GM12878 (cell line): Measurements from ENCODE around the gene KRTAP5-6. TPM values are rescaled to one million over a fixed set of nuclear protein-coding genes. Genes with fewer than 3 reads are reported as not detected.

Experiments
- ATAC-seq: fragments of 200-7000 bp; cut with Tn5 transposase; 3 replicates; pipeline ENCODE4 v1.9.1; 2020; ENCODE audit warnings: mild to moderate bottlenecking, moderate library complexity
- BruUV-seq: library from RNA; stranded (reverse); fragments of 400-500 nt; replicated peaks from 2 replicates; lab custom pipeline; 2021; lab: Mats Ljungman, UMichigan
- CTCF ChIA-PET: fragments of 300-600 bp; sonication (Branson Sonifier 250); formaldehyde crosslinking; extraction: SDS; loops from one replicate; lab custom pipeline; 2021; ENCODE audit warnings: inconsistent platforms; lab: Yijun Ruan, JAX
- POLR2A ChIA-PET: fragments of 350-600 bp; formaldehyde crosslinking; extraction: SDS; loops from one replicate; lab custom pipeline; 2021; ENCODE audit warnings: inconsistent platforms; lab: Charles Lee
- RAD21 ChIA-PET: fragments of 300-600 bp; sonication (Branson Sonifier 250); formaldehyde crosslinking; loops from one replicate; lab custom pipeline; 2023; ENCODE audit warnings: antibody characterized with exemption; ENCODE audit not compliant: unreplicated experiment; lab: Charles Lee
- SMC1A ChIA-PET: fragments of 300-600 bp; sonication (Branson Sonifier 250); formaldehyde crosslinking; loops from one replicate; lab custom pipeline; 2023; ENCODE audit not compliant: unreplicated experiment, uncharacterized antibody; lab: Charles Lee
- DNase-seq: peaks from one replicate; pipeline ENCODE4 v3.0.0-alpha.2; 2011; ENCODE audit warnings: low read depth, low spot score
- FAIRE-seq: peaks from 3 replicates; lab custom pipeline; 2011; peaks lifted over from hg19 to GRCh38; lab: Jason Lieb, UNC
- H2AFZ ChIP-seq: 2 replicates; pipeline ENCODE4 v1.6.0; 2011; ENCODE audit warnings: low read depth, low read length, control low read depth; ENCODE audit not compliant: control insufficient read depth
- H3K27ac ChIP-seq: 2 replicates; pipeline ENCODE4 v1.5.1; 2011; ENCODE audit warnings: control low read depth; ENCODE audit not compliant: control insufficient read depth, insufficient read depth
- H3K27me3 ChIP-seq, 2 experiments: replicated peaks in 1 of 2; 2 replicates each; pipeline versions ENCODE4 v1.6.0 to v1.6.1; 2011; ENCODE audit warnings: low read length in 1 of 2; ENCODE audit not compliant: control insufficient read depth in 2 of 2, insufficient read depth in 2 of 2
- H3K36me3 ChIP-seq, 2 experiments: 2 replicates each; pipeline ENCODE4 v1.5.1; 2011; ENCODE audit warnings: low read length in 1 of 2; ENCODE audit not compliant: control insufficient read depth in 2 of 2, insufficient read depth in 2 of 2
- H3K4me1 ChIP-seq: 2 replicates; pipeline ENCODE4 v1.6.1; 2011; ENCODE audit warnings: mild to moderate bottlenecking, low read length, moderate library complexity, mixed read lengths; ENCODE audit not compliant: control insufficient read depth, insufficient read depth
- H3K4me2 ChIP-seq: 2 replicates; pipeline ENCODE4 v1.6.0; 2011; ENCODE audit warnings: control low read depth; ENCODE audit not compliant: control insufficient read depth, insufficient read depth
- H3K4me3 ChIP-seq: fragments of 200-600 bp; sonication (generic); 2 replicates; pipeline ENCODE4 v1.5.1; 2016
- H3K79me2 ChIP-seq: 2 replicates; pipeline ENCODE4 v1.6.0; 2011; ENCODE audit warnings: low read length; ENCODE audit not compliant: control insufficient read depth, insufficient read depth
- H3K9ac ChIP-seq: 2 replicates; pipeline ENCODE4 v1.8.0; 2011; ENCODE audit warnings: low read length, control low read depth, mixed read lengths; ENCODE audit not compliant: control insufficient read depth, insufficient read depth
- H3K9me3 ChIP-seq: replicated peaks from 3 replicates; pipeline ENCODE4 v1.5.1; 2011; ENCODE audit warnings: mild to moderate bottlenecking, low read length; ENCODE audit not compliant: control insufficient read depth, insufficient read depth
- H4K20me1 ChIP-seq: 2 replicates; pipeline ENCODE4 v1.6.0; 2011; ENCODE audit not compliant: control insufficient read depth, insufficient read depth
- ZBTB11 ChIP-seq: fragments of 450-650 bp; formaldehyde crosslinking; IDR thresholded peaks from 2 replicates; pipeline ENCODE4 v1.5.0; 2022; ENCODE audit warnings: mild to moderate bottlenecking, missing genetic modification characterization
- ZBTB33 ChIP-seq: fragments of 450-650 bp; IDR thresholded peaks from 2 replicates; pipeline ENCODE4 v1.6.1; 2017; ENCODE audit warnings: mild to moderate bottlenecking
- WGBS: methylation state at CpG from one replicate; pipeline ENCODE4 v1.1.6; 2016; ENCODE audit warnings: low lambda C conversion rate; ENCODE audit not compliant: insufficient replicate concordance, insufficient coverage; ENCODE audit errors: missing lambda C conversion rate; 5-methylcytosine and 5-hydroxymethylcytosine counted together
- in situ Hi-C: fragments of 300-500 bp; cut with MboI; formaldehyde crosslinking; loops from 9 replicates; pipeline ENCODE4 v1.14.3; 2018; ENCODE audit warnings: mixed read lengths
- intact Hi-C: fragments of 100-400 bp; cut with micrococcal nuclease; formaldehyde crosslinking; loops from one replicate; pipeline ENCODE4 v1.14.2; 2022; ENCODE audit not compliant: unreplicated experiment
- polyA plus RNA-seq, 11 experiments: library from polyadenylated mRNA; depleted of rRNA in 4 of 11; unstranded in 6 of 11; stranded (reverse) in 5 of 11; fragments of >200 nt; fragmentation: Nextera tagmentation in 4 of 11; fragmentation: Illumina TruSeq in 1 of 11; extraction: Ambion mirVana in 4 of 11; extraction: Trizol in 1 of 11; gene quantifications; 1 replicate in 1 of 11; 2 replicates in 10 of 11; pipeline versions ENCODE4 v1.2.1 to v1.2.3, GENCODE V29; 2011 to 2016; ENCODE audit warnings: inconsistent platforms in 2 of 11, missing spikeins in 2 of 11, low read depth in 1 of 11
- total RNA-seq, 4 experiments: library from RNA; depleted of rRNA in 3 of 4; stranded (reverse); fragments of >200 nt in 3 of 4; fragmentation: Illumina TruSeq in 1 of 4; extraction: Trizol in 1 of 4; gene quantifications; 2 replicates each; pipeline versions ENCODE4 v1.2.1 to v1.2.3, GENCODE V29; 2013 to 2021
- TF ChIP-seq, protein P1 (sequence below): IDR thresholded peaks from 2 replicates; pipeline ENCODE4 v1.6.1; 2011; ENCODE audit warnings: borderline replicate concordance, low read depth, mild to moderate bottlenecking, moderate library complexity, mixed read lengths, low read length; ENCODE audit not compliant: insufficient read depth; ENCODE audit errors: extremely low read length

KRTAP5-6 gene
- total and polyA plus RNA-seq, 10 of the 15 experiments (the other 5 are each of a cell fraction or from before 2014, with no cell fraction given): not detected

DNA sequence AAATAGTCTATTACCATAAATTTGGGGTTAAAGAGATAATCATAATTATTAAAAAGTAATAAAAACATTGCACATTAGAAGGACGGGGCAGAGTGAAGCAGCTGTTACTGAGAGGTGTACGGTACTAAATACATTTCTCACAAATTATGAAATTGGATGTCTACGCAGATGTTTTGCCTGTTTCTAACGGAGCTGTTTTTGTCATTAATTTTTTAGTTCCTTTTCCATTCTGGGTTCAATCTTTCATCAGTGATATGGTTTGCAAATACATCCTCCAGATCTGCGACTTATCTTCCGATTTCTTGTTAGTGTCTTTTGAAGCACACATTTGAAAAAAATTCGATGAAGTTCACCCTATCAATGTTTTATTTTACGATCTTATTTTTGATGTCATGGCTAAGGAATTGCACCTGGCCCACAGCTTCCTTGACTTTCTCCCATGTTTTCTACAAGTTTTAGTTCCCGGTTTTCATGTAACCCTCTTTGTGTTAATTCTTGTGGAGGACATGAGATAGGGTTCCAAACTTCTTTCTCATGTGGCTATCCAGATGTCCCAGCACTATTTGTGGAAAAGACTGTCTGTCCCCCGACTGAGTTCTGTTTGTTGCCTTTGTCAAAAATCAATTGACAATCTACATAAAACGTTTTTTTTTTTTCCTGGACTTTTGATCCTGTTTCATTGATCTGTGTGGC is 21.3 kb upstream of the KRTAP5-6 start:
- ChIA-PET CTCF (interaction anchor here (1.0 to 1.4 kb wide), 4 partner anchors 16 to 157 kb away, joined by 3 to 7 read pairs (median 4); no protein-coding TSS in a partner anchor), RAD21 (interaction anchor here (1.3 kb wide), 1 partner anchor 23 kb away, joined by 4 read pairs; no protein-coding TSS in a partner anchor), SMC1A (no interaction called here), POLR2A (no interaction called here)
- no peaks in the 10 kb centered on the region for H4K20me1 ChIP-seq
- BruUV-seq: no TSS peak
- H3K4me3 ChIP-seq: no peak overlapping the region
- H3K4me2 ChIP-seq: no peak overlapping the region
- H3K4me1 ChIP-seq: no peaks in the 10 kb centered on the region
- H3K27ac ChIP-seq: no peak overlapping the region
- H3K36me3 ChIP-seq: no peaks in the 10 kb centered on the region
- no peaks in the 10 kb centered on the region for H3K9me3 ChIP-seq
- 49% methylated on average over 11 of the region's 11 CpGs for WGBS
- H3K79me2 ChIP-seq: no peaks in the 10 kb centered on the region
- no peaks in the 10 kb centered on the region; a peak in 1 of 4 replicates for H3K27me3 ChIP-seq
- no peak overlapping the region for H3K9ac ChIP-seq
- intact Hi-C loops (no loop called here), in situ Hi-C loops (no loop called here)
- no peak for TF ChIP-seq ZBTB11 (CRISPR knock-in tag)
- no peak for TF ChIP-seq ZBTB33
- TF ChIP-seq, protein P1, sequence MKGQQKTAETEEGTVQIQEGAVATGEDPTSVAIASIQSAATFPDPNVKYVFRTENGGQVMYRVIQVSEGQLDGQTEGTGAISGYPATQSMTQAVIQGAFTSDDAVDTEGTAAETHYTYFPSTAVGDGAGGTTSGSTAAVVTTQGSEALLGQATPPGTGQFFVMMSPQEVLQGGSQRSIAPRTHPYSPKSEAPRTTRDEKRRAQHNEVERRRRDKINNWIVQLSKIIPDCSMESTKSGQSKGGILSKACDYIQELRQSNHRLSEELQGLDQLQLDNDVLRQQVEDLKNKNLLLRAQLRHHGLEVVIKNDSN: no peak
- H2AFZ ChIP-seq: no peak overlapping the region
- no peak for DNase-seq
- no peak for ATAC-seq
- no peak for FAIRE-seq
